Measurements from ENCODE around the gene GALNT10.

DNA sequence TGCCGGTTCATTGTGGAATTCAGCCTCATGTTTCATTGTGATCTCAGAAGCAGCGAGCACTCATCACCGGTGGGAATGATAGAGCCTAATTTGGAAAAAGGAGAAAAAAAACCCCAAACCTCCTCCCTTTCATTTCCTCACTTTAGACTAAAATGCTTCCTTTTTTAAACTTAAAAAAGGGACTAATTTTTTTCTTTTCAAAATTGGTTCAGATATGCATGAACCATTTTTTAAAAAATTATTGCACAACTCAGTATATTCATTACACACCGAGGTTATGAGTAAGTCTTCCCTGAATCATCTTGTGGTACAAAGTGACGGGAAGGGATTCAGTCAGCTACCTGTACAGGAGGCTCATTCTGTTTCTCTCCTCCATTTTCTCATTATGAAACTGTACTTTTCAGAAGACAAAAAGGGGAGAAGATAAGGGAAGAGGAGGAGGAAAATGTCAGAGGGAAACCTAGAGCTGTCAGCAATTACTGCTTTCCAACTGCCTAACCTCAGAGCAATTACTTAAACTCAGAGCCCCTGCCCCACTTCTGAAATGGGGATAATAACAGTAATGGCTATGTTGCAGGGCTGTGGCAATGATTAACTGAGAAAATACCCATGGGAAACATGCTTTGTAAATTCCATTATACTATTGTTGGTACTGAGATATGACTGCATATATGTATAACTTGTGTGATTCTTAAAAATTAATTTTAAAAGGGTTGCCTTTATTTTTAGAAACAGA is 24.0 kb downstream of the GALNT10 start:
- TF ChIP-seq, protein P1, sequence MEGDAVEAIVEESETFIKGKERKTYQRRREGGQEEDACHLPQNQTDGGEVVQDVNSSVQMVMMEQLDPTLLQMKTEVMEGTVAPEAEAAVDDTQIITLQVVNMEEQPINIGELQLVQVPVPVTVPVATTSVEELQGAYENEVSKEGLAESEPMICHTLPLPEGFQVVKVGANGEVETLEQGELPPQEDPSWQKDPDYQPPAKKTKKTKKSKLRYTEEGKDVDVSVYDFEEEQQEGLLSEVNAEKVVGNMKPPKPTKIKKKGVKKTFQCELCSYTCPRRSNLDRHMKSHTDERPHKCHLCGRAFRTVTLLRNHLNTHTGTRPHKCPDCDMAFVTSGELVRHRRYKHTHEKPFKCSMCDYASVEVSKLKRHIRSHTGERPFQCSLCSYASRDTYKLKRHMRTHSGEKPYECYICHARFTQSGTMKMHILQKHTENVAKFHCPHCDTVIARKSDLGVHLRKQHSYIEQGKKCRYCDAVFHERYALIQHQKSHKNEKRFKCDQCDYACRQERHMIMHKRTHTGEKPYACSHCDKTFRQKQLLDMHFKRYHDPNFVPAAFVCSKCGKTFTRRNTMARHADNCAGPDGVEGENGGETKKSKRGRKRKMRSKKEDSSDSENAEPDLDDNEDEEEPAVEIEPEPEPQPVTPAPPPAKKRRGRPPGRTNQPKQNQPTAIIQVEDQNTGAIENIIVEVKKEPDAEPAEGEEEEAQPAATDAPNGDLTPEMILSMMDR (conservative IDR thresholded peaks at IDR 0.05; ENCODE audit: low read depth in 2 of 2) = no peak
- TF ChIP-seq EZH2 (IDR thresholded peaks at IDR 0.05; ENCODE audit: low read depth, unreplicated experiment) (no peak), POLR2AphosphoS5 (IDR thresholded peaks at IDR 0.05; ENCODE audit: low read depth) (no peak)

All from GM23338 (cell line).